ENCODE data around the gene NPFFR1. TPM values are rescaled to one million over a fixed set of nuclear protein-coding genes. Genes with fewer than 3 reads are reported as not detected.
A peak's percentile ranks its signal among the peaks of the same experiment; 100 is the strongest.

NPFFR1 gene
- total RNA-seq, 1 donor from 2014 or later: not detected

DNA sequence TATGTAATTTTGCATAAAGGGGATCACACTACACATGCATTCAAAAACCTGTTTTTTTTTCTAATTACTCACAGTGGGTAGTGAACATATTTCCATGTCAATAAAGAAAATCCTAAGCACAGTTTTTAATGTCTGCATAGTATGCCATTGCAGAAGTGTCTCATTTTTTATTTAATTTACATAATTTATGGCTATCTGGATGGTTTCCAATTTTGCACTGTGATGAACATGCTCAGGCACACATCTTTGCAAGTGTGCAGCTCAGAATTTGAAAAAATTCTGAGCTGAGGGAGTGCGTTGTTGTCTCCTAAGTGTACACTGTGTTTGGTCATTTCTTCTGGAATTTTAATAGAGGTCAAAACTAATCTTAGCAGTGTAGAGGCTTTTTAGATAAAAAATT, 2.2 kb downstream of the NPFFR1 start:
- Mint-ChIP-seq H3K4me1 (ENCODE audit: low read depth) (peaks cover 3% of the 10 kb centered on the region), H3K9me3 (ENCODE audit: low read depth) (no peaks in the 10 kb centered on the region), H3K27me3 (ENCODE audit: low read depth) (peaks cover 51% of the 10 kb centered on the region), H3K27ac (ENCODE audit: unreplicated experiment) (no peak overlapping the region), H3K4me3 (ENCODE audit: unreplicated experiment) (no peak overlapping the region), H3K36me3 (ENCODE audit: low read depth) (peaks cover 8% of the 10 kb centered on the region)
- TF ChIP-seq, protein P1, sequence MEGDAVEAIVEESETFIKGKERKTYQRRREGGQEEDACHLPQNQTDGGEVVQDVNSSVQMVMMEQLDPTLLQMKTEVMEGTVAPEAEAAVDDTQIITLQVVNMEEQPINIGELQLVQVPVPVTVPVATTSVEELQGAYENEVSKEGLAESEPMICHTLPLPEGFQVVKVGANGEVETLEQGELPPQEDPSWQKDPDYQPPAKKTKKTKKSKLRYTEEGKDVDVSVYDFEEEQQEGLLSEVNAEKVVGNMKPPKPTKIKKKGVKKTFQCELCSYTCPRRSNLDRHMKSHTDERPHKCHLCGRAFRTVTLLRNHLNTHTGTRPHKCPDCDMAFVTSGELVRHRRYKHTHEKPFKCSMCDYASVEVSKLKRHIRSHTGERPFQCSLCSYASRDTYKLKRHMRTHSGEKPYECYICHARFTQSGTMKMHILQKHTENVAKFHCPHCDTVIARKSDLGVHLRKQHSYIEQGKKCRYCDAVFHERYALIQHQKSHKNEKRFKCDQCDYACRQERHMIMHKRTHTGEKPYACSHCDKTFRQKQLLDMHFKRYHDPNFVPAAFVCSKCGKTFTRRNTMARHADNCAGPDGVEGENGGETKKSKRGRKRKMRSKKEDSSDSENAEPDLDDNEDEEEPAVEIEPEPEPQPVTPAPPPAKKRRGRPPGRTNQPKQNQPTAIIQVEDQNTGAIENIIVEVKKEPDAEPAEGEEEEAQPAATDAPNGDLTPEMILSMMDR (IDR thresholded peaks at IDR 0.05): no peak
- DNase-seq (ENCODE audit: low spot score): no peak

DNA sequence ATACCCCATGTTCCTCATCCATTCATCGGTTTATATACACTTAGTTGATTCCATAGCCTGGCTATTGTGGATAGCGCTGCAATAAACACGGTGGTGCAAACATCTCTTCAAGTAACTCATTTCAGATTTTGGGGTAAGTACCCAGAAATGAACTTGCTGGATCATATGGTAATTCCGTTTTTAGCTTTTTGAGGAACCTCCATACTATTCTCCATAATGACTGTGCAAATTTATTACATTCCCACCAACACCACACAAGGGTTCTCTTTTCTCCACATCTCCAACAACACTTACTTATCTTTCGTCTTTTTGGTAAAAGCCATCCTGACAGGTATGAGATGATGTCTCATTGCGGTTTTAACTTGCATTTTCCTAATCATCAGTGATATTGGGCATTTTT, 3.7 kb downstream of the NPFFR1 start:
- no peak for DNase-seq (ENCODE audit: low spot score)
- H3K9me3 Mint-ChIP-seq (ENCODE audit: low read depth): peaks cover 6% of the 10 kb centered on the region
- H3K36me3 Mint-ChIP-seq (ENCODE audit: low read depth): peaks cover 10% of the 10 kb centered on the region
- peaks cover 37% of the 10 kb centered on the region for H3K27me3 Mint-ChIP-seq (ENCODE audit: low read depth)
- TF ChIP-seq, protein P1 (IDR thresholded peaks at IDR 0.05): no peak
- peaks cover 3% of the 10 kb centered on the region for H3K4me1 Mint-ChIP-seq (ENCODE audit: low read depth)
- no peak overlapping the region for H3K4me3 Mint-ChIP-seq (ENCODE audit: unreplicated experiment)
- H3K27ac Mint-ChIP-seq (ENCODE audit: unreplicated experiment): no peak overlapping the region

DNA sequence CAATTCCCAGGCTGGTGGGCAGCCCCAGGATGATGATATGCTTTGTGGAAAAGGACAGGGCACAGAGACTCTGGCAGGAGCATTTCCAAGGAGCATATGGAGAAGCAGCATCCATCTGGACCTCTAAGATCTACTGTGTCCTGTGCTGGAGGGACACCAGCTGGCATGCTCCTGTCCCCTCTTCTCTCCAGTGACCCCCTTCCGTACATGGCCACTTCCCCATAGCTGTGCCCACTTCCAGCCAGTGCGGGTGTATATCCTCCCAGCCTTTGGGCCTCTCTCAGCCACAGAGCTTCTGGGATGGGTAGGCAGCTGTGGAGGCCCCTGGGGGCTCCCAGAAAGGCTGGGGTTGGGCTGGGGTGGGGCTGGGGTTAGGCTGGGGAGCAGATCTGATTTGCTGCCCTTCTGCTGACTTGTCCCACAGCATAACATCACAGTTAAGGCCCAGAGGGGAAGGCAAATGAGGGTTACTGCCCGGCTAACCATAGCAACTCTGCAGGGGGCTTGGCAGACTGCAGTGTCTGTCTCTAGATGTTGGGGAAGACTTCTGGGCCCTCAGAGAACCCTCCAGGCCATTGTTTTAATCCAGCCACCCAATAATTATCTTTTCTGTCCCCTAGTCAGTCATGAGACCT, 6.3 kb downstream of the NPFFR1 start:
- no peak for DNase-seq (ENCODE audit: low spot score)
- H3K9me3 Mint-ChIP-seq (ENCODE audit: low read depth): peaks cover 6% of the 10 kb centered on the region
- H3K36me3 Mint-ChIP-seq (ENCODE audit: low read depth): peaks cover 3% of the 10 kb centered on the region
- peaks cover 18% of the 10 kb centered on the region for H3K27me3 Mint-ChIP-seq (ENCODE audit: low read depth)
- H3K4me3 Mint-ChIP-seq (ENCODE audit: unreplicated experiment): no peak overlapping the region
- H3K4me1 Mint-ChIP-seq (ENCODE audit: low read depth): no peaks in the 10 kb centered on the region
- H3K27ac Mint-ChIP-seq (ENCODE audit: unreplicated experiment): no peak overlapping the region
- TF ChIP-seq, protein P1 (IDR thresholded peaks at IDR 0.05): no peak

DNA sequence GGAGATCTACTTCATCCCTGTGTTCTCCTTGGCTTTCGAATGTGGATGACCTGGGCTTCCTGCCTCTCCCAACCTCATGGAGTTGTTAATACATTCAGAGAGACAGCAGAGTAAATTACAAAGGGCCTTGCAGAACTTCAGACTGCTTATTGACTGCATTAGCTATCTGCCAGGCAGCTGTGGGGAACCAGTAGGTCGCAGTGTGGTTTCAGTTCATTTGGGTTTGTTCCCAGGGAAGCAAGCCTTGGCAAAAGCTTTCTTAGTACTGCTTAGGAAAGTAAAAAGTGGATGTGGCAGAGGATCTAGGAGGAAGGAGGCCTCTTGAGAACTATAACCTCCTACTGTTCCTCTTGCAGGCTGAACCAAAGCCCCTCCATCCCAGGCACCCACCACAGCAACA, 9.2 kb downstream of the NPFFR1 start:
- Mint-ChIP-seq H3K27me3 (ENCODE audit: low read depth) (no peaks in the 10 kb centered on the region), H3K4me1 (ENCODE audit: low read depth) (no peaks in the 10 kb centered on the region), H3K27ac (ENCODE audit: unreplicated experiment) (no peak overlapping the region), H3K9me3 (ENCODE audit: low read depth) (peaks cover 6% of the 10 kb centered on the region), H3K4me3 (ENCODE audit: unreplicated experiment) (no peak overlapping the region), H3K36me3 (ENCODE audit: low read depth) (peaks cover 1% of the 10 kb centered on the region)
- DNase-seq (ENCODE audit: low spot score): no peak
- TF ChIP-seq, protein P1 (IDR thresholded peaks at IDR 0.05): no peak

DNA sequence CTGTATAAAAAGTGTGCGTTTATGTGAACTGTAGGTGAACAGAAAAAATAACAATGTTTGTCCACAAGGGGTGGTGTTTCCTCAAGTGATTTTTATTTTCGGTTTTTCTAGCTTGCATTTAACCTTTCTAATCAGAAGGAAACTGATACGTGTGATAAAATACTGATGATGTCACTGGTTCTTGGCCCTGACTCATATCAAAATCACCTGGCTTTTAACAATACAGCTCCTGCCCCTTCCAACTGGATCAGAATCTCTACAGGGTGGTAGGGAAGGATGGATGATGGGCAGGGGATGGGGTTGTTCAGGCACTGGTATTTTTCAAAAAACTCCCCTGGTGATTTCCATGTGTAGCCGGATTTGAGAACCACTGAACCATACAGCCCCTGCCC, 10.9 kb downstream of the NPFFR1 start:
- DNase-seq (ENCODE audit: low spot score): no peak
- no peaks in the 10 kb centered on the region for H3K27me3 Mint-ChIP-seq (ENCODE audit: low read depth)
- peaks cover 1% of the 10 kb centered on the region for H3K36me3 Mint-ChIP-seq (ENCODE audit: low read depth)
- H3K4me3 Mint-ChIP-seq (ENCODE audit: unreplicated experiment): no peak overlapping the region
- TF ChIP-seq, protein P1 (IDR thresholded peaks at IDR 0.05): peak; percentile 73
- H3K9me3 Mint-ChIP-seq (ENCODE audit: low read depth): peaks cover 6% of the 10 kb centered on the region
- H3K4me1 Mint-ChIP-seq (ENCODE audit: low read depth): no peaks in the 10 kb centered on the region
- no peak overlapping the region for H3K27ac Mint-ChIP-seq (ENCODE audit: unreplicated experiment)
